GM19463 (cell line): ENCODE results near the gene GINM1.

Experiments used
- ATAC-seq: cut with Tn5 transposase; IDR thresholded peaks from one replicate; pipeline ENCODE4 v1.9.1; 2021; ENCODE audit warnings: mild to moderate bottlenecking, moderate library complexity; ENCODE audit not compliant: unreplicated experiment

Gene GINM1

GRCh38 chr6:149593408-149593807, 27.2 kb downstream of the GINM1 start:
- no peak for ATAC-seq

- no peak for ATAC-seq
Measured at GRCh38 chr6:149600508-149600907, 34.3 kb downstream of the GINM1 start.

GRCh38 chr6:149608381-149608982, 42.3 kb downstream of the GINM1 start:
- ATAC-seq, result peak; percentile 76

GRCh38 chr6:149614337-149614736, 48.2 kb downstream of the GINM1 start:
- ATAC-seq, result no peak

- no peak for ATAC-seq
Measured at GRCh38 chr6:149615805-149616204, 49.6 kb downstream of the GINM1 start.

GRCh38 chr6:149627672-149628071, 61.5 kb downstream of the GINM1 start:
- ATAC-seq, result no peak

- peak; percentile 87 for ATAC-seq
Measured at GRCh38 chr6:149628875-149629510, 62.8 kb downstream of the GINM1 start.

GRCh38 chr6:149634315-149634714, 68.1 kb downstream of the GINM1 start:
- no peak for ATAC-seq

GRCh38 chr6:149636124-149636523, 69.9 kb downstream of the GINM1 start:
- ATAC-seq, result no peak
